Lower leg skin (tissue), 4 donors: ENCODE results near the gene ZCCHC8. TPM values are rescaled to one million over a fixed set of nuclear protein-coding genes. Genes with fewer than 3 reads are reported as not detected.

ENCODE experiments used
- DNase-seq, 2 donors: peaks; one replicate each; pipeline ENCODE4 v3.0.0-alpha.2; 2019; ENCODE audit warnings: low spot score in 2 of 2
- H3K4me3 ChIP-seq: fragments of 200-600 bp; sonication (generic); 2 replicates; pipeline ENCODE4 v1.5.1; 2017; ENCODE audit warnings: mild to moderate bottlenecking, low read depth; ENCODE audit not compliant: poor library complexity, severe bottlenecking
- POLR2A ChIP-seq, 2 donors: fragments of 450-650 bp; IDR thresholded peaks; one replicate each; pipeline ENCODE4 v1.6.1; 2016 to 2017; ENCODE audit warnings: antibody characterized with exemption in 2 of 2, mild to moderate bottlenecking in 1 of 2, moderate library complexity in 1 of 2
- WGBS, 2 donors: methylation state at CpG; one replicate each; pipeline ENCODE4 v1.1.5; 2018; 5-methylcytosine and 5-hydroxymethylcytosine counted together
- intact Hi-C: fragments of 100-400 bp; cut with DNase I; formaldehyde crosslinking; loops from one replicate; pipeline ENCODE4 v1.15.0; 2023; ENCODE audit warnings: low total_unique reads
- total RNA-seq, 4 donors: library from RNA; depleted of rRNA; stranded (reverse); fragments of >200 nt; gene quantifications; one replicate each; pipeline ENCODE4 v1.1.0, GENCODE V29; 2016
- TF ChIP-seq, protein P1 (sequence below), 3 donors: fragments of 450-650 bp; IDR thresholded peaks; one replicate each; pipeline ENCODE4 v1.5.1; 2016; ENCODE audit warnings: antibody characterized with exemption in 3 of 3, mild to moderate bottlenecking in 3 of 3, moderate library complexity in 2 of 3

Gene ZCCHC8
- total RNA-seq, 4 donors from 2014 or later, result 22.7 to 27.1 (median 25.3) TPM

DNA sequence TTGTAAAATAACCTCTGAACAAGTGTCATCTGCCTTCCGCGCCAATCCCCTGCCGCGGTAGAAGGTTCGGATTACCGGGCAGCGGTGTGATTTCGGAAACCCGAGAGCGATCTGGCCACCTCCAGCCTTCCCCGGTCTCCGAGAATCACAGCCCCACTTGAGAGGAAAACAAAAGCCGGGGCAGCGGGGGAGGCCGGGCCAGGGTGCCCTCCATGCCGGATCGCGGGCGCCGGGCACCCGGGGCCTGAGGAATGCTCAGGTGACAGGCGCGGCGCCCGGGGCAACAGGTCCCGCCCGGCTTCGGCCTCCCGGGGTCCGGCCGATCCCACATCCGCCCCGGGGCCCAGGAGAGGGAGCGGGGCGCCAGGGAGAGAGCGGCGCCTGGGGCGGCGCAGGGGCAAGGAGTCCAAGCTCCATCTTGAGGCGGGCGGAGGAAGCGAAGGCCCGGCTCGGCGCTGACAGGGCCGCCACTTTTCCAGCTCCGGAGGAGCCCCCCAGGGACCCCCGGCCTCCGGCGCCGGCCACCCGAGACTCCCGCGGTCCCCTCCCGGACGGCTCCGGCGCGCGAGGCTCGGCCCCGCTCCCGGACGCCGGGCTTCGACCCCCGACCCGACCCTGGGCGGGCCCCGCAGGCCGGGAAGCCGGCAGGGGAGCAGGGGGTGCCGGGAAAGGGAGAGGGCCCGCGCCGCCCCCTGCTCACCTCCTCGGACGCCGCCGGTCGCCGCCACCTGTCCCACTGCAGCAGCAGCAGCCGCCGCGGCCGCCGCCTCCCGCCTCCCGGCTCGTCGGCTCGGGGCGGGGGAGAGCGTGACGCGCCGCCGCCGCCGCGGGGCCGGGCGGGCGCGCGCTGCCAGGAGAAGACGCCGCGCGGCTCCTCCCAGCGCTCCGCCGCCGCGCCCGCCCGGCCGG is 78.7 kb downstream of the ZCCHC8 start, which contains the start of gene CLIP1:
Gene CLIP1 (minus strand): TSS at position 849 of the 909 bp plus-strand sequence. CDS start 42,217 bp downstream, outside the sequence.
- peak in 1 of 2 donors; percentile 31 for TF ChIP-seq POLR2A (IDR thresholded peaks at IDR 0.05)
- TF ChIP-seq, protein P1, sequence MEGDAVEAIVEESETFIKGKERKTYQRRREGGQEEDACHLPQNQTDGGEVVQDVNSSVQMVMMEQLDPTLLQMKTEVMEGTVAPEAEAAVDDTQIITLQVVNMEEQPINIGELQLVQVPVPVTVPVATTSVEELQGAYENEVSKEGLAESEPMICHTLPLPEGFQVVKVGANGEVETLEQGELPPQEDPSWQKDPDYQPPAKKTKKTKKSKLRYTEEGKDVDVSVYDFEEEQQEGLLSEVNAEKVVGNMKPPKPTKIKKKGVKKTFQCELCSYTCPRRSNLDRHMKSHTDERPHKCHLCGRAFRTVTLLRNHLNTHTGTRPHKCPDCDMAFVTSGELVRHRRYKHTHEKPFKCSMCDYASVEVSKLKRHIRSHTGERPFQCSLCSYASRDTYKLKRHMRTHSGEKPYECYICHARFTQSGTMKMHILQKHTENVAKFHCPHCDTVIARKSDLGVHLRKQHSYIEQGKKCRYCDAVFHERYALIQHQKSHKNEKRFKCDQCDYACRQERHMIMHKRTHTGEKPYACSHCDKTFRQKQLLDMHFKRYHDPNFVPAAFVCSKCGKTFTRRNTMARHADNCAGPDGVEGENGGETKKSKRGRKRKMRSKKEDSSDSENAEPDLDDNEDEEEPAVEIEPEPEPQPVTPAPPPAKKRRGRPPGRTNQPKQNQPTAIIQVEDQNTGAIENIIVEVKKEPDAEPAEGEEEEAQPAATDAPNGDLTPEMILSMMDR (IDR thresholded peaks at IDR 0.05), result no peak
- intact Hi-C loops, result no loop called here
- H3K4me3 ChIP-seq, result peak within 1 kb of the TSS; percentile 70
- 0 to 1% methylated on average over 15 to 55 of the region's 118 CpGs for WGBS, 2 donors
- peak; percentile 27 to 93 for DNase-seq

Other genes starting within 250 kb of the ZCCHC8 start
- 10 to 100 TPM; 13.5 to 22.4 (median 17.3) TPM for gene VPS33A, start 234.4 kb downstream of the ZCCHC8 start, total RNA-seq
- 100 to 1,000 TPM; 118 to 164 (median 133) TPM for gene CLIP1, start 78.3 kb downstream of the ZCCHC8 start, total RNA-seq
- 10 to 100 TPM; 44.2 to 97.9 (median 50.7) TPM for gene RSRC2, start 26.0 kb upstream of the ZCCHC8 start, total RNA-seq
- gene KNTC1, start 26.3 kb upstream of the ZCCHC8 start, total RNA-seq, result 10 to 100 TPM in 2 of 4 donors, 1 to 10 TPM in 2; 3.8 to 13.1 (median 10.4) TPM
- gene HCAR2, start 202.4 kb upstream of the ZCCHC8 start, total RNA-seq, result 10 to 100 TPM; 18.3 to 47.2 (median 22.1) TPM
- 10 to 100 TPM in 2 of 4 donors, 1 to 10 TPM in 2; 3.5 to 15.6 (median 10.2) TPM for gene HCAR3, start 215.9 kb upstream of the ZCCHC8 start, total RNA-seq
- gene HCAR1, start 229.9 kb upstream of the ZCCHC8 start, total RNA-seq, result under 1 TPM; 0.15 to 0.39 (median 0.18) TPM